Suprapubic skin (tissue), 4 donors: ENCODE results near the gene THUMPD3.

Experiments
- CTCF ChIP-seq, 2 donors: fragments of 200-600 bp in 1 of 2; fragments of 450-650 bp in 1 of 2; sonication (generic) in 1 of 2; IDR thresholded peaks; one replicate each; pipeline ENCODE4 v1.5.1; 2016 to 2019; ENCODE audit warnings: antibody characterized with exemption in 2 of 2, mild to moderate bottlenecking in 1 of 2, moderate library complexity in 1 of 2
- EP300 ChIP-seq: sonication (generic); formaldehyde crosslinking; IDR thresholded peaks from one replicate; pipeline ENCODE4 v1.6.1; 2017; ENCODE audit warnings: antibody characterized with exemption
- POLR2A ChIP-seq, 2 donors: fragments of 450-650 bp; IDR thresholded peaks; one replicate each; pipeline ENCODE4 v1.6.1; 2017; ENCODE audit warnings: antibody characterized with exemption in 2 of 2, mild to moderate bottlenecking in 2 of 2, moderate library complexity in 2 of 2
- POLR2AphosphoS5 ChIP-seq, 3 donors: sonication (generic); formaldehyde crosslinking; IDR thresholded peaks; one replicate each; pipeline ENCODE4 v1.6.1; 2017; ENCODE audit warnings: antibody characterized with exemption in 3 of 3

- TF ChIP-seq CTCF (IDR thresholded peaks at IDR 0.05) (no peak), POLR2A (IDR thresholded peaks at IDR 0.05) (no peak), EP300 (no peak), POLR2AphosphoS5 (IDR thresholded peaks at IDR 0.05) (no peak)
These were observed 20.2 kb upstream of the THUMPD3 start for GRCh38 chr3:9342696-9343095.
